ENCODE results near the gene DLG3. TPM values are rescaled to one million over a fixed set of nuclear protein-coding genes. Genes with fewer than 3 reads are reported as not detected.

The DLG3 gene
- total and polyA plus RNA-seq, 4 donors = 0.57 to 6.5 (median 1.7) TPM

DNA sequence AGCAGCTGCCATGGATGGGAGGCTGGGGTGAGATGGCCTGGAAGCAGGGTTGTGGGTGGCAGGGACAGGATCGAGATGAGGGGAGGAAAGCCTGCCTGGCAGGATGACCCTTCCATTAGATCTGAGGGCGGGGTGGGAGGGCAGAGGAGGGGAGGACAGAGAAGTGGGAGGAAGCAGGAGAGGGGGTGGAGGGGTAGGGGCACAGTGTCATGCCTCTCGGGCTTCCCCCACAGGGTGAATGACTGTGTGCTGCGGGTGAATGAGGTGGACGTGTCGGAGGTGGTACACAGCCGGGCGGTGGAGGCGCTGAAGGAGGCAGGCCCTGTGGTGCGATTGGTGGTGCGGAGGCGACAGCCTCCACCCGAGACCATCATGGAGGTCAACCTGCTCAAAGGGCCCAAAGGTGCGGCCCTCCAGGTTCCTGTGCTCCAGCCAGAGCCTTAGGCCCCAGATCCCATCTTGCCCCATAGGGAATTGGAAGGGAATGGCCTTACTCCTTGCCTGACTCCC is 4.9 kb downstream of the DLG3 start:
- Histone ChIP-seq H3K9ac (ENCODE audit: low read depth in 1 of 2, low read length in 2 of 2) (no peak overlapping the region), H3K9me3 (ENCODE audit: control insufficient read depth in 4 of 4, low read length in 3 of 4) (no peaks in the 10 kb centered on the region), H3K27ac (ENCODE audit: low read depth in 1 of 2, low read length in 2 of 2) (no peak overlapping the region), H3K4me1 (ENCODE audit: control insufficient read depth in 4 of 4, insufficient read depth in 4 of 4, low read length in 3 of 4) (peaks cover 0 to 3% (median under 1%) of the 10 kb centered on the region in 4 donors), H3K4me3 (ENCODE audit: low read depth in 1 of 3, low read length in 3 of 3) (no peak overlapping the region), H3K36me3 (ENCODE audit: control insufficient read depth in 4 of 4, insufficient read depth in 3 of 4, low read depth in 1 of 4, low read length in 3 of 4) (no peaks in the 10 kb centered on the region), H3K27me3 (ENCODE audit: control insufficient read depth in 4 of 4, insufficient read depth in 4 of 4, low read length in 3 of 4) (peaks cover 0 to 4% (median 0%) of the 10 kb centered on the region in 4 donors)
- DNase-seq (ENCODE audit: low spot score) = no peak
- 96% methylated on average over 14 of the region's 14 CpGs for WGBS
- TF ChIP-seq FOXA1 (IDR thresholded peaks at IDR 0.05) = no peak
- TF ChIP-seq FOXA2 (IDR thresholded peaks at IDR 0.05) = no peak
- TF ChIP-seq RAD21 (IDR thresholded peaks at IDR 0.05) = no peak
- TF ChIP-seq, protein P1, sequence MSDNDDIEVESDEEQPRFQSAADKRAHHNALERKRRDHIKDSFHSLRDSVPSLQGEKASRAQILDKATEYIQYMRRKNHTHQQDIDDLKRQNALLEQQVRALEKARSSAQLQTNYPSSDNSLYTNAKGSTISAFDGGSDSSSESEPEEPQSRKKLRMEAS (IDR thresholded peaks at IDR 0.05) = no peak
- no peak for TF ChIP-seq SP1 (IDR thresholded peaks at IDR 0.05)

DNA sequence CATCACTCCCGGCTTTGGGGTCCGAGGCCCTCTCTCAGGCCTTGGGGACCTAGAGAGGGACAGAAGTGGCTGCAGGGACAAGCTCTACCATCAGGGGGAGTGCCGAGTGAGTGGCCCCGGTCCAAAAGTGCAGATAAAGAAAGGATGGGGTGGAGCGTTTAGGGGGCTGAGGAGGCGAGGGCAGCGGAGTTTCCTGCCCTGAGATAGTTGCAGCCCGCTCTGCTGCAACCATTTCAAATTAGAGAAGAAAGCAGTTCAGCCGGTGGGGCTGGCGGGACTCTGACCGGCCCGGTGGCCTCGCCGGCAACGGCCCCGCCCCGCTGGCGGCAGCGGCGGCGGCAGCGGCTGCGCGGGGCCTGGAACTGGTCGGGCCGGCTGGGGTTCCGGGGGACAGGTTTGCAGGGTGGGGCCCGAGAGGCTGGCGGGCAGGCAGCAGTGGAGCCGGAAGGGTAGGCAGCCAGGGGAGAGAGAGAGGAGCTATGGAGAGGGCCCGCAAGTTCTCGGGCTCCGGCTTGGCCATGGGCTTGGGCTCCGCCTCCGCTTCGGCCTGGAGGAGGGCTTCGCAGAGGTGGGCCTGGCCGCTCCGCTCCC is 7.6 kb downstream of the DLG3 start:
- H3K4me1 ChIP-seq (ENCODE audit: control insufficient read depth in 4 of 4, insufficient read depth in 4 of 4, low read length in 3 of 4) = peaks cover 2 to 10% (median 3%) of the 10 kb centered on the region in 4 donors
- no peaks in the 10 kb centered on the region for H3K9me3 ChIP-seq (ENCODE audit: control insufficient read depth in 4 of 4, low read length in 3 of 4)
- peaks cover 0 to 4% (median 0%) of the 10 kb centered on the region in 4 donors for H3K27me3 ChIP-seq (ENCODE audit: control insufficient read depth in 4 of 4, insufficient read depth in 4 of 4, low read length in 3 of 4)
- under 1% methylated on average over 39 of the region's 39 CpGs for WGBS
- peak; percentile 60 for DNase-seq (ENCODE audit: low spot score)
- H3K9ac ChIP-seq (ENCODE audit: low read depth in 1 of 2, low read length in 2 of 2) = no peak overlapping the region
- H3K4me3 ChIP-seq (ENCODE audit: low read depth in 1 of 3, low read length in 3 of 3) = peak overlapping the region in 2 of 3 donors; percentile 57 to 60
- no peak overlapping the region for H3K27ac ChIP-seq (ENCODE audit: low read depth in 1 of 2, low read length in 2 of 2)
- TF ChIP-seq RAD21 (IDR thresholded peaks at IDR 0.05) (peak; percentile 32 to 58), JUND (IDR thresholded peaks at IDR 0.05) (no peak)
- TF ChIP-seq, protein P2, sequence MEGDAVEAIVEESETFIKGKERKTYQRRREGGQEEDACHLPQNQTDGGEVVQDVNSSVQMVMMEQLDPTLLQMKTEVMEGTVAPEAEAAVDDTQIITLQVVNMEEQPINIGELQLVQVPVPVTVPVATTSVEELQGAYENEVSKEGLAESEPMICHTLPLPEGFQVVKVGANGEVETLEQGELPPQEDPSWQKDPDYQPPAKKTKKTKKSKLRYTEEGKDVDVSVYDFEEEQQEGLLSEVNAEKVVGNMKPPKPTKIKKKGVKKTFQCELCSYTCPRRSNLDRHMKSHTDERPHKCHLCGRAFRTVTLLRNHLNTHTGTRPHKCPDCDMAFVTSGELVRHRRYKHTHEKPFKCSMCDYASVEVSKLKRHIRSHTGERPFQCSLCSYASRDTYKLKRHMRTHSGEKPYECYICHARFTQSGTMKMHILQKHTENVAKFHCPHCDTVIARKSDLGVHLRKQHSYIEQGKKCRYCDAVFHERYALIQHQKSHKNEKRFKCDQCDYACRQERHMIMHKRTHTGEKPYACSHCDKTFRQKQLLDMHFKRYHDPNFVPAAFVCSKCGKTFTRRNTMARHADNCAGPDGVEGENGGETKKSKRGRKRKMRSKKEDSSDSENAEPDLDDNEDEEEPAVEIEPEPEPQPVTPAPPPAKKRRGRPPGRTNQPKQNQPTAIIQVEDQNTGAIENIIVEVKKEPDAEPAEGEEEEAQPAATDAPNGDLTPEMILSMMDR (IDR thresholded peaks at IDR 0.05; ENCODE audit: low read depth, low read length, missing input control) = peak; percentile 55
- no peaks in the 10 kb centered on the region for H3K36me3 ChIP-seq (ENCODE audit: control insufficient read depth in 4 of 4, insufficient read depth in 3 of 4, low read depth in 1 of 4, low read length in 3 of 4)

GRCh38 chrX:70453024-70453618 is 8.5 kb downstream of the DLG3 start:
- Histone ChIP-seq H3K4me3 (ENCODE audit: low read depth in 1 of 3, low read length in 3 of 3) (no peak overlapping the region), H3K4me1 (ENCODE audit: control insufficient read depth in 4 of 4, insufficient read depth in 4 of 4, low read length in 3 of 4) (peaks cover 2 to 10% (median 3%) of the 10 kb centered on the region in 4 donors), H3K27me3 (ENCODE audit: control insufficient read depth in 4 of 4, insufficient read depth in 4 of 4, low read length in 3 of 4) (peaks cover 0 to 4% (median 0%) of the 10 kb centered on the region in 4 donors), H3K27ac (ENCODE audit: low read depth in 1 of 2, low read length in 2 of 2) (no peak overlapping the region), H3K9ac (ENCODE audit: low read depth in 1 of 2, low read length in 2 of 2) (no peak overlapping the region), H3K9me3 (ENCODE audit: control insufficient read depth in 4 of 4, low read length in 3 of 4) (no peaks in the 10 kb centered on the region), H3K36me3 (ENCODE audit: control insufficient read depth in 4 of 4, insufficient read depth in 3 of 4, low read depth in 1 of 4, low read length in 3 of 4) (no peaks in the 10 kb centered on the region)
- DNase-seq (ENCODE audit: low spot score) = no peak
- WGBS = 62% methylated on average over 5 of the region's 5 CpGs
- TF ChIP-seq, protein P2 (IDR thresholded peaks at IDR 0.05; ENCODE audit: low read depth, low read length, missing input control) = no peak
- TF ChIP-seq EGR1 (IDR thresholded peaks at IDR 0.05; ENCODE audit: low read depth in 2 of 2) = no peak
- TF ChIP-seq RXRA (IDR thresholded peaks at IDR 0.05) = no peak
- TF ChIP-seq, protein P1 (IDR thresholded peaks at IDR 0.05) = no peak
- no peak for TF ChIP-seq HNF4A (conservative IDR thresholded peaks at IDR 0.05)
- TF ChIP-seq JUND (IDR thresholded peaks at IDR 0.05) = no peak
- TF ChIP-seq HNF4G (IDR thresholded peaks at IDR 0.05) = no peak
- TF ChIP-seq TAF1 (conservative IDR thresholded peaks at IDR 0.05) = no peak
- TF ChIP-seq FOXA2 (IDR thresholded peaks at IDR 0.05) = no peak
- TF ChIP-seq GABPA (IDR thresholded peaks at IDR 0.05 in 1 of 2, conservative IDR thresholded peaks at IDR 0.05 in 1 of 2) = no peak
- no peak for TF ChIP-seq NR2F2 (IDR thresholded peaks at IDR 0.05)
- no peak for TF ChIP-seq YY1 (IDR thresholded peaks at IDR 0.05)
- TF ChIP-seq, protein P3, sequence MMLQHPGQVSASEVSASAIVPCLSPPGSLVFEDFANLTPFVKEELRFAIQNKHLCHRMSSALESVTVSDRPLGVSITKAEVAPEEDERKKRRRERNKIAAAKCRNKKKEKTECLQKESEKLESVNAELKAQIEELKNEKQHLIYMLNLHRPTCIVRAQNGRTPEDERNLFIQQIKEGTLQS (IDR thresholded peaks at IDR 0.05) = no peak
- TF ChIP-seq REST (IDR thresholded peaks at IDR 0.05) = no peak
- no peak for TF ChIP-seq RAD21 (IDR thresholded peaks at IDR 0.05)
- no peak for TF ChIP-seq FOXA1 (IDR thresholded peaks at IDR 0.05)
